ENCODE results near the gene LIMK1. TPM values are rescaled to one million over a fixed set of nuclear protein-coding genes. Genes with fewer than 3 reads are reported as not detected.

LIMK1 gene
- total RNA-seq, 1 experiment from 2014 or later = 63.8 TPM

DNA sequence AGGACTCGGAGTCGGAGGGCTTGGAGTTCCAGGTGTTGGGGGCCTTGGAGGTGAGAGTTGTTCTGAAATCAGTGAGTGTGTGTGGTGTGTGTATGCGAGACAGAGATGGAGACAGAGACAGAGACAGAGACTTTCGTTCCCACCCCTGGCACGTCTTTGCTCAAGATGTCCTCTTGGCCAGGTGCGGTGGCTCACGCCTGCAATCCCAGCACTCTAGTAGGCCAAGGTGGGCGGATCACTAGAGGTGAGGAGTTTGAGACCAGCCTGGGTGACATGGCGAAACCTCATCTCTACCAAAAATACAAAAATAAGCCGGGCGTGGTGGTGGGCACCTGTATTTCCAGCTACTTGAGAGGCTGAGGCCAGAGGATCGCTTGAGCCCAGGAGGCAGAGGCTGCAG, 20.0 kb upstream of the LIMK1 start:
- Histone ChIP-seq H3K14ac (ENCODE audit: insufficient read depth, low read length) (no peak overlapping the region; the same call in 1 of the 2 replicates), H4K20me1 (ENCODE audit: control insufficient read depth, insufficient read depth, insufficient read length) (no peaks in the 10 kb centered on the region), H3K27ac (ENCODE audit: insufficient read length, low read depth, low read length) (no peak overlapping the region), H3K79me1 (ENCODE audit: insufficient read depth, low read depth, low read length, poor library complexity, severe bottlenecking) (no peaks in the 10 kb centered on the region), H2BK20ac (ENCODE audit: low read depth, low read length, poor library complexity, severe bottlenecking) (no peak overlapping the region), H3K4me2 (ENCODE audit: insufficient read depth, insufficient read length, low read length) (no peak overlapping the region), H2AK5ac (ENCODE audit: insufficient read length, low read length) (no peak overlapping the region), H3K4ac (ENCODE audit: low read depth, low read length) (no peak overlapping the region; the same call in 1 of the 2 replicates), H3K23ac (ENCODE audit: insufficient read length, low read depth, low read length) (no peak overlapping the region), H3K18ac (ENCODE audit: insufficient read length, low read depth, low read length) (no peak overlapping the region), H2BK120ac (ENCODE audit: low read depth, low read length, poor library complexity, severe bottlenecking) (no peak overlapping the region), H3K56ac (ENCODE audit: insufficient read length, low read depth, low read length) (no peak overlapping the region), H2BK12ac (ENCODE audit: insufficient read length, low read depth, low read length) (no peak overlapping the region), H3K9me3 (ENCODE audit: control insufficient read depth, low read depth, low read length) (no peaks in the 10 kb centered on the region), H3K4me1 (ENCODE audit: insufficient read depth, low read length) (no peaks in the 10 kb centered on the region), H3K79me2 (ENCODE audit: insufficient read depth, low read length) (no peaks in the 10 kb centered on the region), H2BK15ac (ENCODE audit: low read depth, low read length) (no peak overlapping the region), H3K9ac (ENCODE audit: extremely low read depth, insufficient read length, low read length) (no peak overlapping the region), H3K27me3 (ENCODE audit: insufficient read depth, low read length) (no peaks in the 10 kb centered on the region), H3T11ph (ENCODE audit: low read length) (no peak overlapping the region), H3K23me2 (ENCODE audit: insufficient read length, low read depth, low read length, poor library complexity, severe bottlenecking) (no peaks in the 10 kb centered on the region), H4K5ac (ENCODE audit: insufficient read length, low read depth, low read length) (no peak overlapping the region), H4K8ac (replicated peaks; ENCODE audit: insufficient read length, low read depth, low read length) (no peak overlapping the region), H4K91ac (ENCODE audit: insufficient read length, low read depth, low read length) (no peak overlapping the region), H2BK5ac (ENCODE audit: insufficient read length, low read length) (no peak overlapping the region), H2AFZ (ENCODE audit: low read length) (no peak overlapping the region)
- H3K36me3 Mint-ChIP-seq (ENCODE audit: insufficient read depth in 1 of 3, low read depth in 3 of 3) = no peaks in the 10 kb centered on the region
- DNase-seq = no peak
- H3K4me1 Mint-ChIP-seq = peaks cover 7 to 27% of the 10 kb centered on the region in 2 experiments; a peak in 3 of 4 replicates
- no peak overlapping the region; a peak in 2 of 7 replicates for H3K27ac Mint-ChIP-seq
- TF ChIP-seq, protein P1, sequence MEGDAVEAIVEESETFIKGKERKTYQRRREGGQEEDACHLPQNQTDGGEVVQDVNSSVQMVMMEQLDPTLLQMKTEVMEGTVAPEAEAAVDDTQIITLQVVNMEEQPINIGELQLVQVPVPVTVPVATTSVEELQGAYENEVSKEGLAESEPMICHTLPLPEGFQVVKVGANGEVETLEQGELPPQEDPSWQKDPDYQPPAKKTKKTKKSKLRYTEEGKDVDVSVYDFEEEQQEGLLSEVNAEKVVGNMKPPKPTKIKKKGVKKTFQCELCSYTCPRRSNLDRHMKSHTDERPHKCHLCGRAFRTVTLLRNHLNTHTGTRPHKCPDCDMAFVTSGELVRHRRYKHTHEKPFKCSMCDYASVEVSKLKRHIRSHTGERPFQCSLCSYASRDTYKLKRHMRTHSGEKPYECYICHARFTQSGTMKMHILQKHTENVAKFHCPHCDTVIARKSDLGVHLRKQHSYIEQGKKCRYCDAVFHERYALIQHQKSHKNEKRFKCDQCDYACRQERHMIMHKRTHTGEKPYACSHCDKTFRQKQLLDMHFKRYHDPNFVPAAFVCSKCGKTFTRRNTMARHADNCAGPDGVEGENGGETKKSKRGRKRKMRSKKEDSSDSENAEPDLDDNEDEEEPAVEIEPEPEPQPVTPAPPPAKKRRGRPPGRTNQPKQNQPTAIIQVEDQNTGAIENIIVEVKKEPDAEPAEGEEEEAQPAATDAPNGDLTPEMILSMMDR (conservative IDR thresholded peaks at IDR 0.05) = no peak
- no CpG with 5 or more reads among the region's 12 CpGs for WGBS (ENCODE audit: extremely low coverage, insufficient read length, low lambda C conversion rate)
- H3K27me3 Mint-ChIP-seq (ENCODE audit: low read depth) = peaks cover 3% of the 10 kb centered on the region
- H3K4me3 Mint-ChIP-seq = no peak overlapping the region
- H3K9me3 Mint-ChIP-seq = no peaks in the 10 kb centered on the region
